DOHH2 (cell line): Measurements from ENCODE around the gene NAPB.

Experiments
- H3F3A ChIP-seq: fragments of 200-600 bp; sonication (generic), shearing (Covaris generic); 2 replicates; pipeline ENCODE4 v1.6.0; 2016; ENCODE audit warnings: antibody characterized with exemption, mild to moderate bottlenecking; ENCODE audit not compliant: control insufficient read depth, insufficient read depth
- H3K27ac ChIP-seq: fragments of 200-600 bp; sonication (generic); 2 replicates; pipeline ENCODE4 v1.5.1; 2014; ENCODE audit warnings: low read depth, mild to moderate bottlenecking, low read length, moderate library complexity
- H3K27me3 ChIP-seq: fragments of 200-600 bp; sonication (generic); 2 replicates; pipeline ENCODE4 v1.6.1; 2014; ENCODE audit warnings: mild to moderate bottlenecking, low read length, mixed read lengths; ENCODE audit not compliant: control insufficient read depth
- H3K36me3 ChIP-seq: fragments of 200-600 bp; sonication (generic); 2 replicates; pipeline ENCODE4 v1.6.1; 2014; ENCODE audit warnings: mild to moderate bottlenecking, low read length, moderate library complexity, mixed read lengths; ENCODE audit not compliant: control insufficient read depth
- H3K4me1 ChIP-seq: fragments of 200-600 bp; sonication (generic); 2 replicates; pipeline ENCODE4 v1.6.1; 2014; ENCODE audit warnings: mild to moderate bottlenecking, low read length, mixed read lengths; ENCODE audit not compliant: control insufficient read depth
- H3K4me2 ChIP-seq: fragments of 200-600 bp; sonication (generic); 2 replicates; pipeline ENCODE4 v1.6.0; 2014; ENCODE audit warnings: mild to moderate bottlenecking, low read length, moderate library complexity
- H3K4me3 ChIP-seq: fragments of 200-600 bp; sonication (generic); 2 replicates; pipeline ENCODE4 v1.5.1; 2014; ENCODE audit warnings: mild to moderate bottlenecking, low read length, mixed read lengths
- H3K79me2 ChIP-seq: fragments of 200-600 bp; sonication (generic); 2 replicates; pipeline ENCODE4 v1.6.1; 2014; ENCODE audit warnings: mild to moderate bottlenecking, low read length, mixed read lengths; ENCODE audit not compliant: control insufficient read depth
- H3K9me2 ChIP-seq: fragments of 200-600 bp; sonication (generic); replicated peaks from 2 replicates; pipeline ENCODE4 v1.6.1; 2014; ENCODE audit warnings: mild to moderate bottlenecking, low read length, mixed read lengths; ENCODE audit not compliant: control insufficient read depth
- H3K9me3 ChIP-seq: fragments of 200-600 bp; sonication (generic); 2 replicates; pipeline ENCODE4 v1.6.1; 2014; ENCODE audit warnings: antibody characterized with exemption, low read length, mixed read lengths; ENCODE audit not compliant: control insufficient read depth, insufficient read depth
- H4K20me1 ChIP-seq: fragments of 200-600 bp; sonication (generic); 2 replicates; pipeline ENCODE4 v1.6.0; 2014; ENCODE audit warnings: low read depth, mild to moderate bottlenecking, antibody characterized with exemption, low read length, moderate library complexity; ENCODE audit not compliant: control insufficient read depth, insufficient read depth
- CTCF ChIP-seq: fragments of 200-600 bp; sonication (generic); IDR thresholded peaks from one replicate; pipeline ENCODE4 v1.5.1; 2014; ENCODE audit warnings: antibody characterized with exemption, mild to moderate bottlenecking, low read depth, low read length; ENCODE audit not compliant: poor library complexity, severe bottlenecking
- EZH2phosphoT487 ChIP-seq: fragments of 200-600 bp; sonication (generic); IDR thresholded peaks from 2 replicates; pipeline ENCODE4 v1.6.1; 2017; ENCODE audit warnings: borderline replicate concordance, mild to moderate bottlenecking, antibody characterized with exemption, low read length, moderate library complexity, mixed read lengths

The NAPB gene

GRCh38 chr20:23451956-23452487 lies 30.7 kb upstream of the NAPB start:
- no peaks in the 10 kb centered on the region for H3K27me3 ChIP-seq
- H3K4me2 ChIP-seq, result no peak overlapping the region
- H3K4me1 ChIP-seq, result no peaks in the 10 kb centered on the region
- H3K9me3 ChIP-seq, result no peaks in the 10 kb centered on the region
- H3K9me2 ChIP-seq, result no peaks in the 10 kb centered on the region
- H3F3A ChIP-seq, result no peaks in the 10 kb centered on the region
- H3K4me3 ChIP-seq, result no peak overlapping the region
- no peak for TF ChIP-seq CTCF
- no peak for TF ChIP-seq EZH2phosphoT487
- no peaks in the 10 kb centered on the region for H3K79me2 ChIP-seq
- no peaks in the 10 kb centered on the region for H4K20me1 ChIP-seq
- H3K36me3 ChIP-seq, result no peaks in the 10 kb centered on the region
- H3K27ac ChIP-seq, result no peak overlapping the region

GRCh38 chr20:23450877-23451276 lies 29.6 kb upstream of the NAPB start:
- Histone ChIP-seq H3K4me2 (no peak overlapping the region), H3F3A (no peaks in the 10 kb centered on the region), H3K27me3 (no peaks in the 10 kb centered on the region), H3K9me2 (no peaks in the 10 kb centered on the region), H3K27ac (no peak overlapping the region), H3K9me3 (no peaks in the 10 kb centered on the region), H3K79me2 (no peaks in the 10 kb centered on the region), H3K36me3 (no peaks in the 10 kb centered on the region), H4K20me1 (no peaks in the 10 kb centered on the region), H3K4me3 (no peak overlapping the region), H3K4me1 (no peaks in the 10 kb centered on the region)
- TF ChIP-seq CTCF, result no peak
- TF ChIP-seq EZH2phosphoT487, result no peak

- no peaks in the 10 kb centered on the region for H3K9me3 ChIP-seq
- TF ChIP-seq CTCF, result no peak
- TF ChIP-seq EZH2phosphoT487, result no peak
- H3K79me2 ChIP-seq, result no peaks in the 10 kb centered on the region
- no peak overlapping the region for H3K4me3 ChIP-seq
- no peaks in the 10 kb centered on the region for H3K27me3 ChIP-seq
- no peak overlapping the region for H3K4me2 ChIP-seq
- H4K20me1 ChIP-seq, result no peaks in the 10 kb centered on the region
- no peaks in the 10 kb centered on the region for H3F3A ChIP-seq
- H3K9me2 ChIP-seq, result no peaks in the 10 kb centered on the region
- no peaks in the 10 kb centered on the region for H3K36me3 ChIP-seq
- H3K27ac ChIP-seq, result no peak overlapping the region
- no peaks in the 10 kb centered on the region for H3K4me1 ChIP-seq
Measured at GRCh38 chr20:23449421-23449820, 28.1 kb upstream of the NAPB start.
